Measurements from ENCODE around the gene MME.

Gene MME

GRCh38 chr3:155184011-155184410 is 103.9 kb downstream of the MME start:
- no peak overlapping the region for H3K4me3 ChIP-seq (ENCODE audit: insufficient read depth, low read depth, low read length, poor library complexity, severe bottlenecking)
- DNase-seq: no peak
- no peaks in the 10 kb centered on the region for H3K9me3 ChIP-seq (ENCODE audit: control insufficient read depth, low read length)
- no peaks in the 10 kb centered on the region for H3K36me3 ChIP-seq (ENCODE audit: control insufficient read depth, insufficient read depth, low read length)
- H3K4me1 ChIP-seq (ENCODE audit: control insufficient read depth, insufficient read depth, low read length, poor library complexity, severe bottlenecking): no peaks in the 10 kb centered on the region
- no peak overlapping the region for H3K27ac ChIP-seq (ENCODE audit: insufficient read depth, low read length, poor library complexity, severe bottlenecking)
- no peaks in the 10 kb centered on the region for H3K27me3 ChIP-seq (replicated peaks; ENCODE audit: control insufficient read depth, insufficient read depth, low read length, poor library complexity, severe bottlenecking)

- Histone ChIP-seq H3K27me3 (replicated peaks; ENCODE audit: control insufficient read depth, insufficient read depth, low read length, poor library complexity, severe bottlenecking) (no peaks in the 10 kb centered on the region), H3K9me3 (ENCODE audit: control insufficient read depth, low read length) (no peaks in the 10 kb centered on the region), H3K36me3 (ENCODE audit: control insufficient read depth, insufficient read depth, low read length) (no peaks in the 10 kb centered on the region), H3K4me1 (ENCODE audit: control insufficient read depth, insufficient read depth, low read length, poor library complexity, severe bottlenecking) (no peaks in the 10 kb centered on the region), H3K27ac (ENCODE audit: insufficient read depth, low read length, poor library complexity, severe bottlenecking) (no peak overlapping the region), H3K4me3 (ENCODE audit: insufficient read depth, low read depth, low read length, poor library complexity, severe bottlenecking) (no peak overlapping the region)
- DNase-seq: no peak
These were observed 105.5 kb downstream of the MME start for GRCh38 chr3:155185631-155186071.

- H3K36me3 ChIP-seq (ENCODE audit: control insufficient read depth, insufficient read depth, low read length): no peaks in the 10 kb centered on the region
- H3K27me3 ChIP-seq (replicated peaks; ENCODE audit: control insufficient read depth, insufficient read depth, low read length, poor library complexity, severe bottlenecking): no peaks in the 10 kb centered on the region
- no peaks in the 10 kb centered on the region for H3K4me1 ChIP-seq (ENCODE audit: control insufficient read depth, insufficient read depth, low read length, poor library complexity, severe bottlenecking)
- no peaks in the 10 kb centered on the region for H3K9me3 ChIP-seq (ENCODE audit: control insufficient read depth, low read length)
- H3K4me3 ChIP-seq (ENCODE audit: insufficient read depth, low read depth, low read length, poor library complexity, severe bottlenecking): no peak overlapping the region
- H3K27ac ChIP-seq (ENCODE audit: insufficient read depth, low read length, poor library complexity, severe bottlenecking): no peak overlapping the region
- no peak for DNase-seq
These were observed 107.9 kb downstream of the MME start for GRCh38 chr3:155188031-155188430.

- Histone ChIP-seq H3K4me3 (ENCODE audit: insufficient read depth, low read depth, low read length, poor library complexity, severe bottlenecking) (no peak overlapping the region), H3K4me1 (ENCODE audit: control insufficient read depth, insufficient read depth, low read length, poor library complexity, severe bottlenecking) (no peaks in the 10 kb centered on the region), H3K9me3 (ENCODE audit: control insufficient read depth, low read length) (no peaks in the 10 kb centered on the region), H3K27ac (ENCODE audit: insufficient read depth, low read length, poor library complexity, severe bottlenecking) (no peak overlapping the region), H3K27me3 (replicated peaks; ENCODE audit: control insufficient read depth, insufficient read depth, low read length, poor library complexity, severe bottlenecking) (no peaks in the 10 kb centered on the region), H3K36me3 (ENCODE audit: control insufficient read depth, insufficient read depth, low read length) (no peaks in the 10 kb centered on the region)
- no peak for DNase-seq
These were observed 109.4 kb downstream of the MME start for GRCh38 chr3:155189478-155189877.

- DNase-seq: no peak
- Histone ChIP-seq H3K36me3 (ENCODE audit: control insufficient read depth, insufficient read depth, low read length) (no peaks in the 10 kb centered on the region), H3K9me3 (ENCODE audit: control insufficient read depth, low read length) (no peaks in the 10 kb centered on the region), H3K27me3 (replicated peaks; ENCODE audit: control insufficient read depth, insufficient read depth, low read length, poor library complexity, severe bottlenecking) (no peaks in the 10 kb centered on the region), H3K4me3 (ENCODE audit: insufficient read depth, low read depth, low read length, poor library complexity, severe bottlenecking) (no peak overlapping the region), H3K4me1 (ENCODE audit: control insufficient read depth, insufficient read depth, low read length, poor library complexity, severe bottlenecking) (no peaks in the 10 kb centered on the region), H3K27ac (ENCODE audit: insufficient read depth, low read length, poor library complexity, severe bottlenecking) (no peak overlapping the region)
These were observed 110.6 kb downstream of the MME start for GRCh38 chr3:155190691-155191090.

DNA sequence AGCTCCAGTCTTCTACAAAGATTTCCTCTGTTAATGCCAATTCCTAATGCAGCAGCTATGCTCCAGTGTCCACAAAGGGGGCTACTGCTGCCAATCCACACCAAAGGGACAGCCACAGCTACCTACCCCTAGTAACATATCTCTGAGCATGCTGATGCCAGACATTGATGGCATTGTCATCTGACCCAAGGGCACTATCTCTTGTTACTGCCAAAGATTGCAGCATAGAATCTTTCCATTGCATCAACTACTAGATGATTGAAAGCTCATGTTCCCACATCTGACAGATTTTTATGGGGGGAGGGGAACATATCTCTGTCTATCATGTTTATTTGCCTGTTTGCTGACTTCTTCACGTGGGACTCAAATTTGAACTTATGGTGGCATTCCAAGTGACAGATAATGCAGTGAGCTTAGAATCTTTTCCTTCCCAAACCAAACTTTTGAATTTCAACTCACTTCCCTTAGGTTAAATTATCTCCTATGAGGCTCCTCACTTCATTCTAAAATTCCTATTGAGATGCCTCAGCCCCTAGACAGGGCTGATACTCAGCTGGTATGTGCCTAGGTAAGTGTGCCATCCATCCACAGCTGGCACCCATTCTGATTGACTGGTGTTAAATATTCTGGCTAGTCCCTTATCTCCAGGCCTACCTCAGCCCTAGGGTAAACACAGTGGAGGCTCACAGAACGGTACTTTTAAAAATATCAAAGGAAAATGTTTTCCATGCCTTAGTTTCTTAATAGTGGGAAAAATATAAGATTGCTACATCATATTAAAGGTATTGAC is 113.0 kb downstream of the MME start:
- Histone ChIP-seq H3K4me1 (ENCODE audit: control insufficient read depth, insufficient read depth, low read length, poor library complexity, severe bottlenecking) (no peaks in the 10 kb centered on the region), H3K27me3 (replicated peaks; ENCODE audit: control insufficient read depth, insufficient read depth, low read length, poor library complexity, severe bottlenecking) (no peaks in the 10 kb centered on the region), H3K27ac (ENCODE audit: insufficient read depth, low read length, poor library complexity, severe bottlenecking) (no peak overlapping the region), H3K4me3 (ENCODE audit: insufficient read depth, low read depth, low read length, poor library complexity, severe bottlenecking) (no peak overlapping the region), H3K9me3 (ENCODE audit: control insufficient read depth, low read length) (no peaks in the 10 kb centered on the region), H3K36me3 (ENCODE audit: control insufficient read depth, insufficient read depth, low read length) (no peaks in the 10 kb centered on the region)
- DNase-seq: no peak

DNA sequence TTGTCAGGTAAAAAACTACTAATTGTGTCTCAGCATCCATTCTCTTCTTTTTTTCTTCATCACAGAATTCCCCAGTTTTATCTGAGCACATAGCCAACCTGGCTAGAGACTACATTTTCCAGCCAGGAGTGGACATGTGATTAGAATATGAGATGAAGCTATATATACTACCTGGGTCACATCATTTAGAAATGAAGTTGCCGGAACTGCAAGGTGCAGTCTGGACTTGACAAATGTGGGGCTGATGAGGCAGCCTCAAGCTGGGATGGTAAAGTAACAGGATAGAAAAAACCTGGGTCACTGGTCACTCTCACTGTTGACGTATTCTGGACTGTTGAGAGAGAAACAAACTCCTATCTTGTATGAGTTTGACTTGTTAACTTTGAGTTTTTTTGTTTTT is 113.7 kb downstream of the MME start:
- H3K9me3 ChIP-seq (ENCODE audit: control insufficient read depth, low read length): no peaks in the 10 kb centered on the region
- no peaks in the 10 kb centered on the region for H3K36me3 ChIP-seq (ENCODE audit: control insufficient read depth, insufficient read depth, low read length)
- no peak overlapping the region for H3K27ac ChIP-seq (ENCODE audit: insufficient read depth, low read length, poor library complexity, severe bottlenecking)
- H3K4me1 ChIP-seq (ENCODE audit: control insufficient read depth, insufficient read depth, low read length, poor library complexity, severe bottlenecking): no peaks in the 10 kb centered on the region
- no peak overlapping the region for H3K4me3 ChIP-seq (ENCODE audit: insufficient read depth, low read depth, low read length, poor library complexity, severe bottlenecking)
- DNase-seq: no peak
- H3K27me3 ChIP-seq (replicated peaks; ENCODE audit: control insufficient read depth, insufficient read depth, low read length, poor library complexity, severe bottlenecking): no peaks in the 10 kb centered on the region

DNA sequence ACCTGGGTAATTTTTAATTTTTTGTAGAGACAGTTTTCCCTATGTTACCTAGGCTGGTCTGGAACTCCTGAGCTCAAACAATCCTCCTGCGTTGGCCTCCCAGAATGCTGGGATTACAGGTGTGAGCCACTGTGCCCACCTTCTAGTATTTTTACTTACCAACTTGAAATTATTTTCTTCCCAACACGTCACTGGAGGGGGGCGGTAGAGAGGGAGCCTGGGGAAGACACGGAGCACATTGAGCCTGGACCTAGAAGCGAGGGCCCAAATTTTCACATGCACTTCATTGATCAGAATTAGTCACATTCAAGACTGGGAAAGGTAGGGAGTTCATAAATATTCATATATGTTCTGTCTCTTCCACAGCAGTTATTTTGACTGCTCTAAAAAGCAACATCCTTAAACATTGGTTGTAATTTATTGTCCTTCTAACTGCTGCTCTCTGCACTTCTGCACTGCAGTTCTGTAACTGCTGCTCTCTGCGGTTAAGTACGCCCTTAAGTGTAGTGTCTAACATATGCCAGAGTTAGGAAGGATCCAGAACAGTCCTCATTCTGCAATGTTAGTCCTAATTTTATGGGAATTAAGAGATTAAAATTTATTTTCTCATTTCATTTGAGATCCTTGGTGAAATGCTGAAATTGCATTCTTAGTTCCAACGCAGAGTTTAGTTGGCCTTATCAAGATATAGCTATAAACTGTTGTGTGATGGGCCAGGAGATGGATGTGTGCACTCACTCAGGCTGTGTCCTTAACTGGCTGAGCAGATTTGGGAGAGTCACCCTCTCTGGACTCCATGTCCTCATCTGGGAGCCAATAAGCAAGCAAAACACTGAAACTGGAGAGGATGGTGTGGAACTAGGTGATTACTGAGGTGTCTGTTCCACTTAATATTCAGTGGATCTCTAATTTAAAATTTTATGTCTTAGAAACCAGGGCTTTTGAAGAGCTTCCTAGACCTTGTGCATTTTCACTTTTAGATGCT is 115.1 kb downstream of the MME start:
- H3K4me3 ChIP-seq (ENCODE audit: insufficient read depth, low read depth, low read length, poor library complexity, severe bottlenecking): no peak overlapping the region

GRCh38 chr3:155196131-155197021 is 116.3 kb downstream of the MME start:
- Histone ChIP-seq H3K27ac (ENCODE audit: insufficient read depth, low read length, poor library complexity, severe bottlenecking) (no peak overlapping the region), H3K4me3 (ENCODE audit: insufficient read depth, low read depth, low read length, poor library complexity, severe bottlenecking) (no peak overlapping the region), H3K36me3 (ENCODE audit: control insufficient read depth, insufficient read depth, low read length) (no peaks in the 10 kb centered on the region), H3K4me1 (ENCODE audit: control insufficient read depth, insufficient read depth, low read length, poor library complexity, severe bottlenecking) (no peaks in the 10 kb centered on the region), H3K9me3 (ENCODE audit: control insufficient read depth, low read length) (no peaks in the 10 kb centered on the region), H3K27me3 (replicated peaks; ENCODE audit: control insufficient read depth, insufficient read depth, low read length, poor library complexity, severe bottlenecking) (no peaks in the 10 kb centered on the region)
- no peak for DNase-seq

More for the DNA sequence above, 115.1 kb downstream of the MME start:
- H3K27me3 ChIP-seq (replicated peaks; ENCODE audit: control insufficient read depth, insufficient read depth, low read length, poor library complexity, severe bottlenecking): no peaks in the 10 kb centered on the region
- H3K9me3 ChIP-seq (ENCODE audit: control insufficient read depth, low read length): no peaks in the 10 kb centered on the region
- no peak overlapping the region for H3K27ac ChIP-seq (ENCODE audit: insufficient read depth, low read length, poor library complexity, severe bottlenecking)
- no peaks in the 10 kb centered on the region for H3K36me3 ChIP-seq (ENCODE audit: control insufficient read depth, insufficient read depth, low read length)
- H3K4me1 ChIP-seq (ENCODE audit: control insufficient read depth, insufficient read depth, low read length, poor library complexity, severe bottlenecking): no peaks in the 10 kb centered on the region
- no peak for DNase-seq

All from effector memory CD4-positive, alpha-beta T cell (primary cell).